Testis (tissue), 2 donors: ENCODE results near the gene HSPB7.

Experiments
- POLR2A ChIP-seq: fragments of 450-650 bp; IDR thresholded peaks from one replicate; pipeline ENCODE4 v1.6.1; 2017; ENCODE audit warnings: antibody characterized with exemption, mild to moderate bottlenecking, moderate library complexity
- TF ChIP-seq, protein P1 (sequence below), 3 experiments: fragments of 450-650 bp in 2 of 3; fragments of 200-600 bp in 1 of 3; sonication (generic) in 1 of 3; IDR thresholded peaks; one replicate each; pipeline ENCODE4 v1.5.1; 2016 to 2019; ENCODE audit warnings: antibody characterized with exemption in 3 of 3, mild to moderate bottlenecking in 2 of 3, moderate library complexity in 1 of 3

DNA sequence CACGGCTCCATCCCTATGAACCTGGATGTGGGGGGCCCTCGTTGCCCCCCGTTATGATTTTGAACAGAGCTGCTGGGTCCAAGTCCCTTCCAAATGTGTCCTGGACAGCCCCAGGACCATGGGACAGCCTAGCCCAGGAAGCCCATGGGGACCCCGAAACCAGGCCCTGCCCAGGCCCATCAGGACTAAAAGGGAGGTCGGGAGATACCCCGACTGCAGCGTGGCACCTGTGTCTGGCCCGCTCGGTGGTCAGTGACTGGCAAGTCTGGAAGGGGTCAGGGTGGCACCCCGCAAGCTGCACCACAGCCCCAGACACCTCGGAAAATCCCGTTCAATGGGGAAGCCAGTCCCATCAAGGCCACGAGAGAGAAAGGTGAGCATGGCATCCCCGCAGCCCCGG lies 24.2 kb downstream of the HSPB7 start:
- TF ChIP-seq POLR2A = no peak
- TF ChIP-seq, protein P1, sequence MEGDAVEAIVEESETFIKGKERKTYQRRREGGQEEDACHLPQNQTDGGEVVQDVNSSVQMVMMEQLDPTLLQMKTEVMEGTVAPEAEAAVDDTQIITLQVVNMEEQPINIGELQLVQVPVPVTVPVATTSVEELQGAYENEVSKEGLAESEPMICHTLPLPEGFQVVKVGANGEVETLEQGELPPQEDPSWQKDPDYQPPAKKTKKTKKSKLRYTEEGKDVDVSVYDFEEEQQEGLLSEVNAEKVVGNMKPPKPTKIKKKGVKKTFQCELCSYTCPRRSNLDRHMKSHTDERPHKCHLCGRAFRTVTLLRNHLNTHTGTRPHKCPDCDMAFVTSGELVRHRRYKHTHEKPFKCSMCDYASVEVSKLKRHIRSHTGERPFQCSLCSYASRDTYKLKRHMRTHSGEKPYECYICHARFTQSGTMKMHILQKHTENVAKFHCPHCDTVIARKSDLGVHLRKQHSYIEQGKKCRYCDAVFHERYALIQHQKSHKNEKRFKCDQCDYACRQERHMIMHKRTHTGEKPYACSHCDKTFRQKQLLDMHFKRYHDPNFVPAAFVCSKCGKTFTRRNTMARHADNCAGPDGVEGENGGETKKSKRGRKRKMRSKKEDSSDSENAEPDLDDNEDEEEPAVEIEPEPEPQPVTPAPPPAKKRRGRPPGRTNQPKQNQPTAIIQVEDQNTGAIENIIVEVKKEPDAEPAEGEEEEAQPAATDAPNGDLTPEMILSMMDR (IDR thresholded peaks at IDR 0.05) = no peak
